Subcutaneous adipose tissue (tissue), 4 donors: ENCODE measurements around the gene LIN28A. TPM values are rescaled to one million over a fixed set of nuclear protein-coding genes. Genes with fewer than 3 reads are reported as not detected.
"Not testable (repeated sequence)": the region's sequence is repeated elsewhere in the genome, so short reads cannot be mapped to it uniquely, and the experiment has no call there.

Experiments
- total RNA-seq, 4 donors: library from RNA; depleted of rRNA; stranded (reverse); fragments of >200 nt; gene quantifications; one replicate each; pipeline ENCODE4 v1.1.0, GENCODE V29; 2016
- TF ChIP-seq, protein P1 (sequence below): fragments of 450-650 bp; IDR thresholded peaks from one replicate; pipeline ENCODE4 v1.5.1; 2016; ENCODE audit warnings: low read depth, mild to moderate bottlenecking, control low read depth, antibody characterized with exemption, moderate library complexity

The LIN28A gene
- total RNA-seq, 4 donors from 2014 or later: not detected

DNA sequence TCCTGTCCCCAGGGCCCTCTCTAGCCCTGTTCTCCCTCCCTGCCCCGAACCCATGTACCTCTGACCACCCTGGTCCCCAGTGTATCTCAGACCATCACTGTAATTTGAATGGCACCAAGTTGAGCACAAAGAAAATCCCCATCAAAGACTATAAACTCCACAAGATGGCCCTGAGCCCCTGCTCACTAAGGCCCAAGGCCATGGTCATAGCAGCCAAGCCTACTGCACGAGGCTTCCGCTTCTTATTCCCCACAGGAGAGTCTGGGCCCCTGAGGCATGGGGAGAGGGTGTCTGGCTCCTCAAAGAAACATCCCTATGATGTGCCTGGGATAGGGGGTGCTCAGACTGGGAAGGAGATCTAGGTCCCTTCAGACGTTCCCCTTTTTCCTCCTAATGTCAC, 42.6 kb upstream of the LIN28A start:
- TF ChIP-seq, protein P1, sequence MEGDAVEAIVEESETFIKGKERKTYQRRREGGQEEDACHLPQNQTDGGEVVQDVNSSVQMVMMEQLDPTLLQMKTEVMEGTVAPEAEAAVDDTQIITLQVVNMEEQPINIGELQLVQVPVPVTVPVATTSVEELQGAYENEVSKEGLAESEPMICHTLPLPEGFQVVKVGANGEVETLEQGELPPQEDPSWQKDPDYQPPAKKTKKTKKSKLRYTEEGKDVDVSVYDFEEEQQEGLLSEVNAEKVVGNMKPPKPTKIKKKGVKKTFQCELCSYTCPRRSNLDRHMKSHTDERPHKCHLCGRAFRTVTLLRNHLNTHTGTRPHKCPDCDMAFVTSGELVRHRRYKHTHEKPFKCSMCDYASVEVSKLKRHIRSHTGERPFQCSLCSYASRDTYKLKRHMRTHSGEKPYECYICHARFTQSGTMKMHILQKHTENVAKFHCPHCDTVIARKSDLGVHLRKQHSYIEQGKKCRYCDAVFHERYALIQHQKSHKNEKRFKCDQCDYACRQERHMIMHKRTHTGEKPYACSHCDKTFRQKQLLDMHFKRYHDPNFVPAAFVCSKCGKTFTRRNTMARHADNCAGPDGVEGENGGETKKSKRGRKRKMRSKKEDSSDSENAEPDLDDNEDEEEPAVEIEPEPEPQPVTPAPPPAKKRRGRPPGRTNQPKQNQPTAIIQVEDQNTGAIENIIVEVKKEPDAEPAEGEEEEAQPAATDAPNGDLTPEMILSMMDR: no peak

DNA sequence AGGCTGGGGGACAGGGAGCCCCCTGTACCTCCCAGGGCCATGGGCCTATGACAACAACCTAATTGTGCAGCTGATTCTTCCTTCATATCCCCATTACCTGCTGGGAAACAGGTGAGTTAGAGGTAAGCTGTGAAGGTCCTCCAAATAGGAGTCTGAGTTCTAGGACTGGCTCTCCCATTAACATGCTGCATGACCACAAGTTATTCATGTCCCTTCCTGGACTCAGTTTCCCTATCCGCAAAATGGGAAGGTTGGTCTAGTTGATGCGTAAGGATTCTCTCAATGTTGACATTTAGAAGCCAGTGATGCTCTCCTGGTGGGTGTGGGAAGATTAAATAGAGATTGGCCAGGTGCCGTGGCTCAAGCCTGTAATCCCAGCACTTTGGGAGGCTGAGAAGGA, 42.1 kb upstream of the LIN28A start:
- TF ChIP-seq, protein P1: no peak

DNA sequence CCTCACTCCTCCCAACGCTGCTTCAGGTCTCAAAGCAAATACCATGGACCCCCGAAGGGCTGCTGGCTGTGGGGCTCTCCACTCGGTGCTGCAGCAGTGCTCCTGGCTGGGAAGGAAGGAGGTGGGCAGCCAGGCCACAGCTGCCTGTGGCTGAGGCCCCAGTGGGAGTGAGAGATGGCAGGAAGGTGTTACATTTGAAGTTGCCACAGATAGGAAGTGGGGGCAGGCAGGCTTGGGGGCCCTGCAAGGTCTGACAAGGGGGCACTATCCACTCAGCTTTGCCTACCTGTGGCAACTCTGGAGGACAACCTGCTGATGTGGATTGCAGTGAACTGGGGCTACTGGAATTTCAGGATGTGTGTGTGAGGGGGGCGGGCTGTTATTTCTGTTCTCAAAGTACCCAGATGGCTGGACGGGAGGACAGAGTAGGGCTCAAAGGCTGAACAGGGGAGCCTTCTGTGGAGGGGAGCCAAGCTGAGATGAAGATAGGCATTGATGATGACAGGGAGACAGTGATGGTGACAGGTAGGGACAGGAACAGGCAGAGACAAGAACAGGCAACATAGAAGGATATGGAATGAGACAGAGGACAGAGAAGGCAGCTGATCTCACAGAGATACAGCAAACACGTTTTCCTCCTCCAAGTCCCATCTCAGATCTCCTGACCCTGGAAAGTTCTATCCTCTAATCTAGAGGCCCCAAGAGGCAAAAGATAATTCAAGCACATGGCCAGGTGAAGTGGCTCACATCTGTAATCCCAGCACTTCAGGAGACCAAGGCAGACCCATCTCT, 39.8 kb upstream of the LIN28A start:
- TF ChIP-seq, protein P1: no peak

DNA sequence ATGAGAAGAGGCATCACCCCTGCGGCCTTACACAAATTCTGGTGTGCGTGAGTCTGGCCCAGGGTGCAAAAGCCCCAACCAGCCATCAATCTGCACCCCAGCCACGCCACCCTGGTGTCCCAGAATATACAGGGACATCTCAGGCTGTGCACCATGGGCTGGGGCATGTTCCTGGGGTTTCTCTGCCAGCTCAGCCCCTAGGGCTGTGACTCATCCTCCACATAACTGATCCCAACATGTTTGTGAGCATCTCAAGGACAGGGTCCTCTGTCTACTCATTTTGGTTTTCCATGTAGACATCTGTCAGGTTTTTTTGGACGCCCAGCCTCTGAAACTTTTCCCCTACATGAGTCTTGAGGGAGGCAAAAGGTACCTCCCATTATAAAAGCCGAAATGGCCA, 38.6 kb upstream of the LIN28A start:
- TF ChIP-seq, protein P1: no peak

DNA sequence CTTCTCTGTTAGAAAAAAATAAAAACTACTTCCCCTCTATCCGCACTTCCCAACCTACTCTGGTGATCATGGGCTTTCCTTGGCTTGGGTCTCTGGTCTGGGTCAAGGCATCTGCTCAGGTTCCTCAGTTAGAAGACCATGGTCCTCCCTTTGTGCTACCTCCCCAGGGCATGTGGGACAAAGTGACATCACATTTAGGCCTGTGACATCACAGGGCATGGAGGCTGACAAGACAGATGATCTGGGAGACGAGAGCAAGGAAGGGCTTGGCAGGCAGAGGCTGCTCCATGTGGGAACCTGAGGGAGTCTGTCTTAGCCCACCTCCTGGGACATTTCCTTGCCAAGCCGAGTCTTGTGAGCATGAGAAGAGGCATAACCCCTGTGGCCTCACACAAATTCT, 38.0 kb upstream of the LIN28A start, which contains the start of gene ZNF683:
TSS of gene ZNF683 (minus strand) at position 140 of the 400 bp plus-strand sequence. CDS start 4,179 bp downstream, outside the sequence.
- TF ChIP-seq, protein P1: not testable (repeated sequence)

DNA sequence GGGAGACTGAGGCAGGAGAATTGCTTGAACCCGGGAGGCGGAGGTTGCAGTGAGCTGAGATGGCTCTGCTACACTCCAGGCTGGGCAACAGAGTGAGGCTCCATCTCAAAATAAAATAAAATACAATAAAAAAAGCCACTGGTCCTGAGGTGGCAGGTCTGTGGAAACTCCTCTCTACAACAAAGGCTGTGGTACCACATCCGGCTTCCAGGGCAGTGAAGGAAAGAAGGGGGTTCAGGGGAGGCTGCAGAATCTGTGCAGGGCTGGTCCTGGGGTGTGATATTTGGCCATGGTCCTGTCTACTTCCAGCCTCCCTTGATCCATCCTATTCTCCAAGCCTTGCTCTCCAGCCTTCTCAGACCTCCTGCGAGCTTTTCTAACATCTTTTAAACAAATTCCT, 37.3 kb upstream of the LIN28A start:
- TF ChIP-seq, protein P1: no peak

DNA sequence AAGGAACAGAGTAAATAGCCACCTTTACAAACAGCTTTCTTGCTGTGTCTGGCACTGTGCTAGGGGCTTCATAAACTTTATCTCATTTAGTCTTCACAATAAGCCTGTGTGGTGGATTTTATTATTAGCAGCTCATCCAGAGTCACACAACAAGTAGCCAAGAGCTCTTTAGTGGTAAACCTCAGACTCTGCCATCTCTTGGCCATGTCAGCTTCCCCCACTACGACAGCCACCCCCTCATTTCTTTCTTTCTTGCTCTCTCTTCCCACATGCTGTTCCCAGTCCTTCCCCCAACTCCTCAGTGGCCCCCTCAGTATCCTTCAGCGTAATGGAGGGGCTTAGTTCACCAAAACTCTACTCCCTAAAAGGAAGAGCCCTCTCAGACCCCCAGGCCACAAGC, 36.8 kb upstream of the LIN28A start:
- TF ChIP-seq, protein P1: no peak
